Measurements from ENCODE around the gene RBMXL3.
"Not testable (repeated sequence)": the region's sequence is repeated elsewhere in the genome, so short reads cannot be mapped to it uniquely, and the experiment has no call there.

The RBMXL3 gene

DNA sequence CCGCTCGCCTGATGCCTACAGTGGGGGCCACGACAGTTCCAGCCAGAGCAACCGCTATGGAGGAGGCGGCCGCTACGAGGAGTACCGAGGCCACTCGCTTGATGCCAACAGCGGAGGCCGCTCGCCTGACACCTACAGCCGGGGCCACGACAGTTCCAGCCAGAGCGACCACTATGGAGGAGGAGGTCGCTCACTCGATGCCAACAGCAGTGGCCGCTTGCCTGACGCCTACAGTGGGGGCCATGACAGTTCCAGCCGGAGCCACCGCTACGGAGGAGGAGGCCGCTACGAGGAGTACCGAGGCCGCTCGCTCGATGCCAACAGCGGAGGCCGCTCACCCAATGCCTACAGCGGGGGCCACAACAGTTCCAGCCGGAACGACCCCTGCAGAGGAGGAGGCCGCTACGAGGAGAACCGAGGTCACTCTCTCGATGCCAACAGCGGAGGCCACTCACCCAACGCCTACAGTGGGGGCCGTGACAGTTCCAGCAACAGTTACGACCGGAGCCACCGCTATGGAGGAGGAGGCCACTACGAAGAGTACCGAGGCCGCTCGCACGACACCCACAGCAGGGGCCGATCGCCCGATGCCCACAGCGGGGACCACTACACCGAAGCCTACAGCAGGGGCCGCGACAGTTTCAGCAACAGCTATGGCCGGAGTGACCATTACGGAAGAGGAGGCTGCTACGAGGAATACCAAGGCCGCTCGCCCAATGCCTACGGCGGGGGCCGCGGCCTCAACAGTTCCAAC is 2.5 kb downstream of the RBMXL3 start:
- 92 to 93% methylated on average over 24 to 41 of the region's 64 CpGs for WGBS, 2 experiments (ENCODE audit: insufficient coverage in 2 of 2)
- no peaks in the 10 kb centered on the region for H3K9me3 ChIP-seq (ENCODE audit: control insufficient read depth, low read length)
- H3K27ac ChIP-seq (ENCODE audit: low read depth, low read length, severe bottlenecking), result no peak overlapping the region
- H3K36me3 ChIP-seq (ENCODE audit: control insufficient read depth, insufficient read depth, low read length), result no peaks in the 10 kb centered on the region
- H3K4me3 ChIP-seq (ENCODE audit: extremely low read depth, insufficient read depth, low read length, poor library complexity, severe bottlenecking), result no peak overlapping the region
- no peaks in the 10 kb centered on the region for H3K4me1 ChIP-seq (ENCODE audit: control insufficient read depth, insufficient read depth, low read length, poor library complexity, severe bottlenecking)

- 90 to 100% methylated on average over 4 to 25 of the region's 35 CpGs for WGBS, 2 experiments (ENCODE audit: insufficient coverage in 2 of 2)
- Histone ChIP-seq H3K4me1 (ENCODE audit: control insufficient read depth, insufficient read depth, low read length, poor library complexity, severe bottlenecking) (no peaks in the 10 kb centered on the region), H3K27ac (ENCODE audit: low read depth, low read length, severe bottlenecking) (no peak overlapping the region), H3K36me3 (ENCODE audit: control insufficient read depth, insufficient read depth, low read length) (no peaks in the 10 kb centered on the region), H3K9me3 (ENCODE audit: control insufficient read depth, low read length) (no peaks in the 10 kb centered on the region), H3K4me3 (ENCODE audit: extremely low read depth, insufficient read depth, low read length, poor library complexity, severe bottlenecking) (no peak overlapping the region)
Measured at GRCh38 chrX:115192244-115192700, 3.1 kb downstream of the RBMXL3 start.

GRCh38 chrX:115204040-115204439 is 14.8 kb downstream of the RBMXL3 start:
- Histone ChIP-seq H3K36me3 (ENCODE audit: control insufficient read depth, insufficient read depth, low read length) (no peaks in the 10 kb centered on the region), H3K27ac (ENCODE audit: low read depth, low read length, severe bottlenecking) (no peak overlapping the region), H3K4me1 (ENCODE audit: control insufficient read depth, insufficient read depth, low read length, poor library complexity, severe bottlenecking) (no peaks in the 10 kb centered on the region), H3K9me3 (ENCODE audit: control insufficient read depth, low read length) (no peaks in the 10 kb centered on the region), H3K4me3 (ENCODE audit: extremely low read depth, insufficient read depth, low read length, poor library complexity, severe bottlenecking) (no peak overlapping the region)
- WGBS, 2 experiments (ENCODE audit: insufficient coverage in 2 of 2), result 100% methylated on average over 1 of the region's 1 CpG; no CpG with 5 or more reads in 1 of the 2 experiments

DNA sequence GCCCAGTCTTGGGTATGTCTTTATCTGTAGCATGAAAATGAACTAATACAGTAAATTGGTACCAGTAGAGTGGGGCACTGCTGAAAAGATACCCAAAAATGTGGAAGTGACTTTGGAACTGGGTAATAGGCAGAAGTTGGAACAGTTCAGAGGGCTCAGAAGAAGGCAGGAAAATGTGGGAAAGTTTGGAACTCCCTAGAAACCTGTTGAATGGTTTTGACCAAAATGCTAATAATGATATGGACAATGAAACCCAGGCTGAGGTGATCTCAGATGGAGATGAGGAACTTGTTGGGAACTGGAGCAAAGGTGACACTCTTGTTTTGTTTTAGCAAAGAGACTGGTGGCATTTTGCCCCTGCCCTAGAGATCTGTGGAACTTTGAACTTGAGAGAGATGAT is 20.3 kb downstream of the RBMXL3 start:
- H3K9me3 ChIP-seq (ENCODE audit: control insufficient read depth, low read length), result not testable (repeated sequence)

DNA sequence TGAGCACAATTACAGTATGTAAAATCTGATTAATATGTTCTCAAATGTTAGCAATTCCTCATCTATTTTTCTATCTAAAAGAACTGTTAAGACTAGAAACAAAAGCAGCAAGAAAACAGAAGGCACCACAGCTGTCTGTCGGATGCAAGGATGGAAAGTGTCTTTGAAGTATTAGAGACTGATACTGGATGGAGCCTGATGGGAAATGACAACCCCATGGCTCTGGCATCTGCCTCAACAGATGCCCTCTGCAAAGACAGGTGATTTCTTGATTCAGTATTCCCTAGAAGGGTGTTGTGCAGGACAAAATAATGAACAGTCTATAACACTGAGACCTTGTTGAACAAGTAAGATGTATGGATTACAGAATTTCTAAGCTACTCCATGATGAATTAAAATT is 24.9 kb downstream of the RBMXL3 start:
- Histone ChIP-seq H3K27ac (ENCODE audit: low read depth, low read length, severe bottlenecking) (no peak overlapping the region), H3K36me3 (ENCODE audit: control insufficient read depth, insufficient read depth, low read length) (no peaks in the 10 kb centered on the region), H3K4me3 (ENCODE audit: extremely low read depth, insufficient read depth, low read length, poor library complexity, severe bottlenecking) (no peak overlapping the region), H3K4me1 (ENCODE audit: control insufficient read depth, insufficient read depth, low read length, poor library complexity, severe bottlenecking) (no peaks in the 10 kb centered on the region), H3K9me3 (ENCODE audit: control insufficient read depth, low read length) (no peaks in the 10 kb centered on the region)
- 86% methylated on average over 1 of the region's 1 CpG; no CpG with 5 or more reads in 1 of the 2 experiments for WGBS, 2 experiments (ENCODE audit: insufficient coverage in 2 of 2)

More for the DNA sequence above, 20.3 kb downstream of the RBMXL3 start:
- not testable (repeated sequence) for H3K36me3 ChIP-seq (ENCODE audit: control insufficient read depth, insufficient read depth, low read length); H3K27ac ChIP-seq (ENCODE audit: low read depth, low read length, severe bottlenecking); H3K4me3 ChIP-seq (ENCODE audit: extremely low read depth, insufficient read depth, low read length, poor library complexity, severe bottlenecking); H3K4me1 ChIP-seq (ENCODE audit: control insufficient read depth, insufficient read depth, low read length, poor library complexity, severe bottlenecking)

DNA sequence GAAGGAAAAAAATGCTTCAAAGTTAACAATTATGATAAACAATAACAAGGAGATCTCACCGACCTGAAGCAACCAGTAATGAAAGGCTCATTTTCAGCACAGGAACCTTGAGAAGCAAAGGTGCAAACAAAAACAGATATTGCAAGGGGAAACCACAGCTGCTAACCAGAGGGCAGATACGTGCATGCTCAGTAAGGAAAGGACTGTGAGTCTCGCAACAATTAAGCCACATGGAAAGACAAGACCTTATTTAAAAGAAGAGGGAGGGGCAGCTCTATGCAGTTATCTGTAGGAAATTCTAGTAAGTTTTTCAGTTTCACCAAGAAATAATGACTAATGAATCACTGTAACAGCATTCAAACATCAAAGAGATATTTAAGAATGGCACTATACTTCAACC is 25.4 kb downstream of the RBMXL3 start:
- H3K4me1 ChIP-seq (ENCODE audit: control insufficient read depth, insufficient read depth, low read length, poor library complexity, severe bottlenecking), result no peaks in the 10 kb centered on the region
- no peaks in the 10 kb centered on the region for H3K9me3 ChIP-seq (ENCODE audit: control insufficient read depth, low read length)
- 40 to 75% methylated on average over 1 to 2 of the region's 3 CpGs for WGBS, 2 experiments (ENCODE audit: insufficient coverage in 2 of 2)
- no peaks in the 10 kb centered on the region for H3K36me3 ChIP-seq (ENCODE audit: control insufficient read depth, insufficient read depth, low read length)
- H3K4me3 ChIP-seq (ENCODE audit: extremely low read depth, insufficient read depth, low read length, poor library complexity, severe bottlenecking), result no peak overlapping the region
- H3K27ac ChIP-seq (ENCODE audit: low read depth, low read length, severe bottlenecking), result no peak overlapping the region

- not testable (repeated sequence) for H3K9me3 ChIP-seq (ENCODE audit: control insufficient read depth, low read length); H3K36me3 ChIP-seq (ENCODE audit: control insufficient read depth, insufficient read depth, low read length); H3K4me1 ChIP-seq (ENCODE audit: control insufficient read depth, insufficient read depth, low read length, poor library complexity, severe bottlenecking); H3K4me3 ChIP-seq (ENCODE audit: extremely low read depth, insufficient read depth, low read length, poor library complexity, severe bottlenecking); H3K27ac ChIP-seq (ENCODE audit: low read depth, low read length, severe bottlenecking)
- WGBS, 2 experiments (ENCODE audit: insufficient coverage in 2 of 2), result no CpG with 5 or more reads among the region's 4 CpGs
Measured at GRCh38 chrX:115217346-115217745, 28.1 kb downstream of the RBMXL3 start.

DNA sequence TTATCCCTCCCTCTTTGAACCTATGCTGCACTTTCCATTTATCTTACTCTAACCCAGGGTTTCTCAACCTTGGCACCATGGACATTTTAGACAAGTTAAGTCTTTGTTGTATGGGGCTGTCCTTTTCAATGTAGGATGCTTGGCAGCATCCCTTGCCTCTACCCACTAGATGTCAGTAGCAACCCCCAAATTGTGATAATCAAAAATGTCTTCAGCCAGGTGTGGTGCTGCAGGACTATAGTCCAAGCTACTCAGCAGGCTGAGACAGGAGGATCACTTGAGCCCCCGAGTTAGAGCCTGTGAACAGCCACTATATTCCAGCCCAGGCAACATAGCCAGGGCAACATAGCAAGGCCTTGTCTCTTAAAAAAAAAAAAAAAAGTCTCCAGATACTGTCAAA is 37.7 kb downstream of the RBMXL3 start:
- WGBS, 2 experiments (ENCODE audit: insufficient coverage in 2 of 2), result 13% methylated on average over 1 of the region's 1 CpG; no CpG with 5 or more reads in 1 of the 2 experiments

DNA sequence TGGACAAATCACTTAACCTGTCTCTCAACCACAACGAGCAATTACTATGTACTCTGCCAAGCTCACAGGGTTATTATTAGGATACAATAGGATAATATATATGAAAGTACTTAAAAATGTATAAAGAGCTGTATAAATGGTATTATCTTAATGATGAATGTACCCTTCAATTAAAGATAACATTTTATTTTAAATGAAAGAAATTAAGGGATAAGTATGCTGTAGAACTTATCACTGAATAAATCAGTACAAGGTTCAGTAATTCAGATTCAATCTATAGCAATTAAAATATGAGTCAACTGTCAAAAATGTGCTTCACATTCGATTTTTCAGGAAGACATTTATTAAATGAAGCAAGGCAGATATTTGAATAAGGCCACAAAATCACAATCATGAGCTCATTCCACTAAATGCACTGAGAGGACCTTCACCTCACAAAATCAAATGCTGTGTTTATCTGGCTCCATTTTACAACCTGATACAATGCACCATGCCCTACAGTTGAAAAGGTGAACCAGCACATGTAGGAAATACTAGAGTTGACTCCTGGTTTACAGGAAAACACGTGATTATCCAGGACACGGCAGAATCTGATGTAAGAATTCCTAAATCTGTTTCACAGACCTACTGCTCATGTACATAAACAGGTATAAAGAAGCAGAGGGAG is 40.3 kb downstream of the RBMXL3 start:
- no peak overlapping the region for H3K4me3 ChIP-seq (ENCODE audit: extremely low read depth, insufficient read depth, low read length, poor library complexity, severe bottlenecking)
- WGBS, 2 experiments (ENCODE audit: insufficient coverage in 2 of 2), result 80% methylated on average over 1 of the region's 4 CpGs; no CpG with 5 or more reads in 1 of the 2 experiments
- H3K9me3 ChIP-seq (ENCODE audit: control insufficient read depth, low read length), result no peaks in the 10 kb centered on the region
- H3K27ac ChIP-seq (ENCODE audit: low read depth, low read length, severe bottlenecking), result no peak overlapping the region
- no peaks in the 10 kb centered on the region for H3K4me1 ChIP-seq (ENCODE audit: control insufficient read depth, insufficient read depth, low read length, poor library complexity, severe bottlenecking)
- H3K36me3 ChIP-seq (ENCODE audit: control insufficient read depth, insufficient read depth, low read length), result no peaks in the 10 kb centered on the region

More for the DNA sequence above, 37.7 kb downstream of the RBMXL3 start:
- Histone ChIP-seq H3K27ac (ENCODE audit: low read depth, low read length, severe bottlenecking) (no peak overlapping the region), H3K4me3 (ENCODE audit: extremely low read depth, insufficient read depth, low read length, poor library complexity, severe bottlenecking) (no peak overlapping the region), H3K4me1 (ENCODE audit: control insufficient read depth, insufficient read depth, low read length, poor library complexity, severe bottlenecking) (no peaks in the 10 kb centered on the region), H3K36me3 (ENCODE audit: control insufficient read depth, insufficient read depth, low read length) (no peaks in the 10 kb centered on the region), H3K9me3 (ENCODE audit: control insufficient read depth, low read length) (no peaks in the 10 kb centered on the region)

- Histone ChIP-seq H3K36me3 (ENCODE audit: control insufficient read depth, insufficient read depth, low read length) (no peaks in the 10 kb centered on the region), H3K4me3 (ENCODE audit: extremely low read depth, insufficient read depth, low read length, poor library complexity, severe bottlenecking) (peak overlapping the region; percentile 56), H3K27ac (ENCODE audit: low read depth, low read length, severe bottlenecking) (no peak overlapping the region), H3K4me1 (ENCODE audit: control insufficient read depth, insufficient read depth, low read length, poor library complexity, severe bottlenecking) (no peaks in the 10 kb centered on the region), H3K9me3 (ENCODE audit: control insufficient read depth, low read length) (no peaks in the 10 kb centered on the region)
- 73% methylated on average over 2 of the region's 6 CpGs; no CpG with 5 or more reads in 1 of the 2 experiments for WGBS, 2 experiments (ENCODE audit: insufficient coverage in 2 of 2)
Measured at GRCh38 chrX:115232933-115233496, 43.8 kb downstream of the RBMXL3 start.
